Activated CD8-positive, alpha-beta T cell treated with anti-CD3 and anti-CD28 coated beads for 36 hours (primary cell): Measurements from ENCODE around the gene HK1. TPM values are rescaled to one million over a fixed set of nuclear protein-coding genes. Genes with fewer than 3 reads are reported as not detected.

Experiments
- ATAC-seq: fragments of 200-7000 bp; cut with Tn5 transposase; one replicate; pipeline ENCODE4 v1.10.0; 2021; ENCODE audit warnings: mild to moderate bottlenecking, moderate library complexity
- CTCF ChIA-PET: fragments of 350-600 bp; sonication (Branson Sonifier 250); formaldehyde crosslinking; loops from one replicate; lab custom pipeline; 2021; ENCODE audit warnings: antibody characterized with exemption; lab: Charles Lee
- POLR2A ChIA-PET: fragments of 350-600 bp; sonication (Branson Sonifier 250); formaldehyde crosslinking; loops from one replicate; lab custom pipeline; 2021; ENCODE audit warnings: antibody characterized with exemption; lab: Charles Lee
- DNase-seq: peaks from one replicate; pipeline ENCODE4 v3.0.0-alpha.2; 2020
- H3K27ac Mint-ChIP-seq: one replicate; pipeline ENCODE4 v1.8.0; 2021; ENCODE audit warnings: mild to moderate bottlenecking, mixed read lengths
- H3K27me3 Mint-ChIP-seq: one replicate; pipeline ENCODE4 v1.8.0; 2021; ENCODE audit warnings: mixed read lengths
- H3K36me3 Mint-ChIP-seq: one replicate; pipeline ENCODE4 v1.8.0; 2021; ENCODE audit warnings: low read depth, mixed read lengths
- H3K4me1 Mint-ChIP-seq: one replicate; pipeline ENCODE4 v1.8.0; 2021; ENCODE audit warnings: low read depth, mixed read lengths
- H3K4me3 Mint-ChIP-seq: one replicate; pipeline ENCODE4 v1.8.0; 2021; ENCODE audit warnings: mild to moderate bottlenecking, moderate library complexity, mixed read lengths
- H3K9me3 Mint-ChIP-seq: one replicate; pipeline ENCODE4 v1.8.0; 2021; ENCODE audit warnings: mixed read lengths
- intact Hi-C: fragments of 100-400 bp; cut with micrococcal nuclease; formaldehyde crosslinking; loops from one replicate; pipeline ENCODE4 v1.10.0; 2022
- total RNA-seq, 2 experiments: library from RNA; stranded (reverse); gene quantifications; one replicate each; pipeline ENCODE4 v1.2.3, GENCODE V29; 2021
- TF ChIP-seq, protein P1 (sequence below): fragments of 200-600 bp; IDR thresholded peaks from one replicate; pipeline ENCODE4 v1.8.0; 2022; ENCODE audit warnings: antibody characterized with exemption, mild to moderate bottlenecking

HK1 gene
- total RNA-seq, 2 experiments from 2014 or later, result 314 to 325 TPM

DNA sequence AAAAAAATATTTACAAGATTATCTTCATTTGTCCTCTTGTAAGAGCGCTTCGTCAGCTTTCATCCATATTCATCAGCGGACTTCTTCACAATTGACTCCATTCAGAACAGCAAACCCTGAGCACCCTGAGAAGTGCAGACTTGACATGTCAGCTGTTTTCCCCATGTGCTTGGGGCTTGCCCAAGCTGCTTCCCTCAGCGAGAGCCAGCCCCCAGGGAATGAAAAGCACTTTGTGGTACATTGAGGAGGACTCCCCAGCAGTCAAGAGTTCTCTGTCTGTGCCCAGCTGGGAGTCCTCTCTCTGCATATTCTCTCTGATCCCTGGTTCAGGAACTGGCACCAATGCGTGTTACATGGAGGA is 35.5 kb upstream of the HK1 start:
- Mint-ChIP-seq H3K9me3 (no peaks in the 10 kb centered on the region), H3K36me3 (no peaks in the 10 kb centered on the region)

DNA sequence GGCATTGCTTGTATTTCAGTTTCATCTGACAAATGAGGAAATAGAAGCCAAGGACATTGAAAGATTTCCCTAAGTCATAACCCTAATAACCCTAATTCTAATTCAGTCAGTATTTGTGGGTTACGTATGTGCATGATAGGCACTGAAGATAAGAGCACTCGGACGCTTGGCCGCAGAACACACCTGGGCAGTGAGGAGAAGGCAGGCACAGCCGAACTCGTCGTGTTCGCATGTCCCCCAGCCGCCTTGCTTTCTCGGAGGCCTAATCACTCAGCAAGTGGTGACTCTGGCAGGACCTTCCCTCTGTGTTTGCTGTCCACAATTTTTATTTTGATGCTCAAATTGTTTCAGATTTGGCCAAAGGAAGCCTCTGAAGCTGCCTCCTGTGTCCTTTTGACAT is 34.5 kb upstream of the HK1 start:
- intact Hi-C loops, result no loop called here
- ATAC-seq (no peak), DNase-seq (no peak)
- no peaks in the 10 kb centered on the region for H3K9me3 Mint-ChIP-seq
- H3K4me1 Mint-ChIP-seq, result no peaks in the 10 kb centered on the region
- H3K27ac Mint-ChIP-seq, result no peak overlapping the region
- TF ChIP-seq, protein P1, sequence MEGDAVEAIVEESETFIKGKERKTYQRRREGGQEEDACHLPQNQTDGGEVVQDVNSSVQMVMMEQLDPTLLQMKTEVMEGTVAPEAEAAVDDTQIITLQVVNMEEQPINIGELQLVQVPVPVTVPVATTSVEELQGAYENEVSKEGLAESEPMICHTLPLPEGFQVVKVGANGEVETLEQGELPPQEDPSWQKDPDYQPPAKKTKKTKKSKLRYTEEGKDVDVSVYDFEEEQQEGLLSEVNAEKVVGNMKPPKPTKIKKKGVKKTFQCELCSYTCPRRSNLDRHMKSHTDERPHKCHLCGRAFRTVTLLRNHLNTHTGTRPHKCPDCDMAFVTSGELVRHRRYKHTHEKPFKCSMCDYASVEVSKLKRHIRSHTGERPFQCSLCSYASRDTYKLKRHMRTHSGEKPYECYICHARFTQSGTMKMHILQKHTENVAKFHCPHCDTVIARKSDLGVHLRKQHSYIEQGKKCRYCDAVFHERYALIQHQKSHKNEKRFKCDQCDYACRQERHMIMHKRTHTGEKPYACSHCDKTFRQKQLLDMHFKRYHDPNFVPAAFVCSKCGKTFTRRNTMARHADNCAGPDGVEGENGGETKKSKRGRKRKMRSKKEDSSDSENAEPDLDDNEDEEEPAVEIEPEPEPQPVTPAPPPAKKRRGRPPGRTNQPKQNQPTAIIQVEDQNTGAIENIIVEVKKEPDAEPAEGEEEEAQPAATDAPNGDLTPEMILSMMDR, result no peak
- H3K27me3 Mint-ChIP-seq, result no peaks in the 10 kb centered on the region
- H3K36me3 Mint-ChIP-seq, result no peaks in the 10 kb centered on the region
- CTCF ChIA-PET, result no interaction called here
- no peak overlapping the region for H3K4me3 Mint-ChIP-seq
- POLR2A ChIA-PET, result no interaction called here

More for the DNA sequence above, 35.5 kb upstream of the HK1 start:
- intact Hi-C loops, result no loop called here
- DNase-seq (no peak), ATAC-seq (no peak)
- ChIA-PET POLR2A (interaction anchor here (1.1 kb wide), 1 partner anchor 10 kb away, joined by 4 read pairs; no protein-coding TSS in a partner anchor), CTCF (interaction anchor here (0.7 to 1.1 kb wide), 4 partner anchors 12 to 148 kb away, joined by 3 read pairs; no protein-coding TSS in a partner anchor)
- TF ChIP-seq, protein P1, result no peak
- Mint-ChIP-seq H3K4me3 (no peak overlapping the region), H3K4me1 (no peaks in the 10 kb centered on the region), H3K27ac (no peak overlapping the region), H3K27me3 (no peaks in the 10 kb centered on the region)

DNA sequence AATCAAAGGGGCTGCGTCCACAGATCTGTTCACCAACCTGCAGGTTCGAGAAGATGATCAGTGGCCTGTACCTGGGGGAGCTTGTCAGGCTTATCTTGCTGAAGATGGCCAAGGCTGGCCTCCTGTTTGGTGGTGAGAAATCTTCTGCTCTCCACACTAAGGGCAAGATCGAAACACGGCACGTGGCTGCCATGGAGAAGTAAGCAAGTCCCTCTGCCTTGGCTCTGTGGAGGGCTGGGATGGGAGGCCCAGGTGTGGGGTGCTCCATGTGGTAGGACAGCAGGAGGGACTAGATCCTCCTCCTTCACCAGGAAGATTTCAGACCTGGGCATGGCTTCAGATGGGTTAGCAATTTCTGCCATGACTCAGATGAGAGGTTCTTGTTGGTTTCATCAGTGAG is 32.3 kb upstream of the HK1 start:
- no peaks in the 10 kb centered on the region for H3K27me3 Mint-ChIP-seq
- H3K9me3 Mint-ChIP-seq, result no peaks in the 10 kb centered on the region
- H3K27ac Mint-ChIP-seq, result no peak overlapping the region
- no peaks in the 10 kb centered on the region for H3K4me1 Mint-ChIP-seq
- DNase-seq (no peak), ATAC-seq (no peak)
- ChIA-PET POLR2A (interaction anchor here (1.3 to 1.5 kb wide), 3 partner anchors 11 to 146 kb away, joined by 3 read pairs; no protein-coding TSS in a partner anchor), CTCF (interaction anchor here (1.4 to 1.8 kb wide), 4 partner anchors 8 to 162 kb away, joined by 4 to 7 read pairs (median 6); no protein-coding TSS in a partner anchor)
- intact Hi-C loops, result no loop called here
- no peaks in the 10 kb centered on the region for H3K36me3 Mint-ChIP-seq
- no peak overlapping the region for H3K4me3 Mint-ChIP-seq
- TF ChIP-seq, protein P1, result no peak

DNA sequence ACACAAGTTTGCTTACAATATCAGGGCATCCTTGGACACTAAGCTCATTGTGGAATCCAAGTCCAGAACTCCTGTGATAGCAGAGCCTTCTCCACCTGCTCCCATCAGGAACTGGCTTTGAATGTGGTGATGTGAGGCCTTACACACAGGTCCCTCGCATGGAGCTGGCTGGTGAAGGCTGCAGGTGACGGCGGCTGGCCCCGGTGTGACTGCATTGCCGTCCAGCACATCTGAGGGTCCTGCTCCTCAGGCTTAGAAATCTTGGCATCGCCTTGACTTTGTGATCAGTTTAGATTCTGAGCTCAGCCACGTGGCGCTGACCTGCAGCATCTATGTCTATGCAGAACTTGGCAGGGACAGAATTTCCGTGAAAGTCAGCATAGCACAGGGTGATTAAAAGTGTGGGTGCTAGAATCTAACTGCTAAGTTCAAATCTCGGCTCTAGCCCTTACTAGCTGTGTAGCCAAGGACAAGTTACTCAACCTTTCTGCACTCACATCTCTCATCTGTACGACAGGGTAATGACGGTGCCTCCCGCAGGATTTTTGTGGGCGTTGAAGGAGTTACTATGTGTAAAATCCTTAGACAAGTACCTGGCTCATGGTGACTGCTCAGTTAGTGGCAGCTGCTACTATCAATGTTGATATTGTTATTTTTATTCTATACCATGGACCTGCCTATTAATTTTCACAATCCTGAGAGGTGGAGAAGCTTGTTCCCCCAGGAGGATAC is 31.5 kb upstream of the HK1 start:
- DNase-seq, result no peak
- no peak overlapping the region for H3K27ac Mint-ChIP-seq

More for the DNA sequence above, 31.5 kb upstream of the HK1 start:
- no peak overlapping the region for H3K4me3 Mint-ChIP-seq
- no peaks in the 10 kb centered on the region for H3K4me1 Mint-ChIP-seq
- TF ChIP-seq, protein P1, result no peak
- intact Hi-C loops, result no loop called here
- H3K36me3 Mint-ChIP-seq, result no peaks in the 10 kb centered on the region
- H3K27me3 Mint-ChIP-seq, result no peaks in the 10 kb centered on the region
- POLR2A ChIA-PET, result interaction anchor here (1.3 to 1.5 kb wide), 2 partner anchors 11 to 18 kb away, joined by 3 read pairs; no protein-coding TSS in a partner anchor
- CTCF ChIA-PET, result interaction anchor here (0.7 to 1.8 kb wide), 5 partner anchors 9 to 161 kb away, joined by 3 to 7 read pairs (median 5); no protein-coding TSS in a partner anchor
- no peak for ATAC-seq
- no peaks in the 10 kb centered on the region for H3K9me3 Mint-ChIP-seq
